Stimulated activated CD8-positive, alpha-beta memory T cell treated with anti-CD3 and anti-CD28 coated beads, Interleukin-4, amount 100 ng/mL, for 1 hour (primary cell): ENCODE measurements around the gene ALDH1A1.

ENCODE experiments used
- DNase-seq, 2 donors: peaks; one replicate each; pipeline ENCODE4 v3.0.0-alpha.2; 2020; ENCODE audit warnings: low read depth in 2 of 2, low spot score in 1 of 2

The ALDH1A1 gene

GRCh38 chr9:72952914-72953313, at the start of gene ALDH1A1:
Gene ALDH1A1, minus strand, starts transcription at chr9:72953053. Its CDS starts 53 bp downstream, at chr9:72953000.
- DNase-seq = no peak

- no peak for DNase-seq
These were observed 49.0 kb upstream of the ALDH1A1 start for GRCh38 chr9:73001860-73002259.

GRCh38 chr9:72998363-72998762, 45.5 kb upstream of the ALDH1A1 start:
- no peak for DNase-seq

GRCh38 chr9:72997387-72997995, 44.6 kb upstream of the ALDH1A1 start:
- no peak for DNase-seq

GRCh38 chr9:72996684-72997314, 43.9 kb upstream of the ALDH1A1 start:
- no peak for DNase-seq

- DNase-seq = no peak
These were observed 43.3 kb upstream of the ALDH1A1 start for GRCh38 chr9:72996114-72996513.

- DNase-seq = no peak
These were observed 42.5 kb upstream of the ALDH1A1 start for GRCh38 chr9:72995131-72996024.

- no peak for DNase-seq
These were observed 38.9 kb upstream of the ALDH1A1 start for GRCh38 chr9:72991772-72992171.

GRCh38 chr9:72990397-72991182, 37.7 kb upstream of the ALDH1A1 start:
- DNase-seq = no peak

GRCh38 chr9:72986522-72987116, 33.8 kb upstream of the ALDH1A1 start:
- no peak for DNase-seq

GRCh38 chr9:72985746-72986145, 32.9 kb upstream of the ALDH1A1 start:
- DNase-seq = no peak

- no peak for DNase-seq
These were observed 32.1 kb upstream of the ALDH1A1 start for GRCh38 chr9:72984991-72985390.

GRCh38 chr9:72984226-72984947, 31.5 kb upstream of the ALDH1A1 start:
- no peak for DNase-seq

- DNase-seq = no peak
These were observed 30.8 kb upstream of the ALDH1A1 start for GRCh38 chr9:72983512-72984225.

GRCh38 chr9:72983056-72983455, 30.2 kb upstream of the ALDH1A1 start:
- DNase-seq = no peak

- no peak for DNase-seq
These were observed 29.4 kb upstream of the ALDH1A1 start for GRCh38 chr9:72982146-72982799.

GRCh38 chr9:72981433-72981832, 28.6 kb upstream of the ALDH1A1 start:
- DNase-seq = no peak

GRCh38 chr9:72980600-72981265, 27.9 kb upstream of the ALDH1A1 start:
- no peak for DNase-seq

- DNase-seq = no peak
These were observed 27.3 kb upstream of the ALDH1A1 start for GRCh38 chr9:72980183-72980582.
